ENCODE measurements around the gene BAZ2A. TPM values are rescaled to one million over a fixed set of nuclear protein-coding genes. Genes with fewer than 3 reads are reported as not detected.

BAZ2A gene
- total RNA-seq, 2 experiments from 2014 or later, result 40.6 to 139 TPM

DNA sequence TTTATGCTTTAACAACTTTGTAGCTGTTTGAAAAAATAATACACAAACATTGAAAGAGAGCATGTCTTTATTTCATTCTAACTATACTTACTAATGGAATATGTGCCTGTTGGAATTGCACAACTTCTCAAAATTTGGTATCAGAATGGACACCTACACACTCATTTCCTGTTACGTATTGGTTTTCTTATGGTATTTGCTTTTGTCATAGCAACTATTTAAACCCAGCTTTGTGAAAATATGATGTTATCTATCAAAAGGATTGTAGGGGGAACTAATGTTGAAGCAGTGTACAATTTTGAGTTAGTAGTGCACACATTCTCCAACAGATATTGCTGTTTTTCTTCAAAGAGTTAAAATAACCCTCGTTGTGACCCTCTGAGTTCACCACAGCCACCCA is 55.9 kb downstream of the BAZ2A start:
- Histone ChIP-seq H3K4me2 (ENCODE audit: low read length) (no peak overlapping the region), H3K9me2 (ENCODE audit: insufficient read depth, low read length) (no peaks in the 10 kb centered on the region), H3K79me2 (ENCODE audit: insufficient read depth, low read depth, low read length) (no peaks in the 10 kb centered on the region), H2AFZ (ENCODE audit: low read length) (0 out of 2 replicates have a peak overlapping the region, but pooled peaks have one; percentile 55), H3K4me3 (ENCODE audit: low read depth, low read length, poor library complexity, severe bottlenecking) (no peak overlapping the region), H3K36me3 (ENCODE audit: insufficient read depth, low read length) (no peaks in the 10 kb centered on the region), H3K4me1 (ENCODE audit: insufficient read depth, low read length, poor library complexity, severe bottlenecking) (peaks cover 5% of the 10 kb centered on the region), H4K20me1 (ENCODE audit: insufficient read depth, low read length) (no peaks in the 10 kb centered on the region), H3K9me3 (ENCODE audit: low read length) (no peaks in the 10 kb centered on the region), H3K27ac (ENCODE audit: low read depth, low read length, poor library complexity, severe bottlenecking) (no peak overlapping the region)
- BruUV-seq (replicated peaks), result no TSS peak
- ChIA-PET POLR2A (interaction anchor here (0.6 to 1.2 kb wide), 2 partner anchors 10 to 408 kb away, joined by 3 read pairs; no protein-coding TSS in a partner anchor), CTCF (ENCODE audit: unreplicated experiment) (no interaction called here)
- intact Hi-C loops (cut with micrococcal nuclease; ENCODE audit: unreplicated experiment), result no loop called here
- no peak for TF ChIP-seq EZH2phosphoT487 (IDR thresholded peaks at IDR 0.05; ENCODE audit: borderline replicate concordance, low read depth, low read length)
- TF ChIP-seq, protein P1, sequence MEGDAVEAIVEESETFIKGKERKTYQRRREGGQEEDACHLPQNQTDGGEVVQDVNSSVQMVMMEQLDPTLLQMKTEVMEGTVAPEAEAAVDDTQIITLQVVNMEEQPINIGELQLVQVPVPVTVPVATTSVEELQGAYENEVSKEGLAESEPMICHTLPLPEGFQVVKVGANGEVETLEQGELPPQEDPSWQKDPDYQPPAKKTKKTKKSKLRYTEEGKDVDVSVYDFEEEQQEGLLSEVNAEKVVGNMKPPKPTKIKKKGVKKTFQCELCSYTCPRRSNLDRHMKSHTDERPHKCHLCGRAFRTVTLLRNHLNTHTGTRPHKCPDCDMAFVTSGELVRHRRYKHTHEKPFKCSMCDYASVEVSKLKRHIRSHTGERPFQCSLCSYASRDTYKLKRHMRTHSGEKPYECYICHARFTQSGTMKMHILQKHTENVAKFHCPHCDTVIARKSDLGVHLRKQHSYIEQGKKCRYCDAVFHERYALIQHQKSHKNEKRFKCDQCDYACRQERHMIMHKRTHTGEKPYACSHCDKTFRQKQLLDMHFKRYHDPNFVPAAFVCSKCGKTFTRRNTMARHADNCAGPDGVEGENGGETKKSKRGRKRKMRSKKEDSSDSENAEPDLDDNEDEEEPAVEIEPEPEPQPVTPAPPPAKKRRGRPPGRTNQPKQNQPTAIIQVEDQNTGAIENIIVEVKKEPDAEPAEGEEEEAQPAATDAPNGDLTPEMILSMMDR (conservative IDR thresholded peaks at IDR 0.05; ENCODE audit: low read length), result no peak
- DNase-seq (ENCODE audit: low spot score), result no peak

DNA sequence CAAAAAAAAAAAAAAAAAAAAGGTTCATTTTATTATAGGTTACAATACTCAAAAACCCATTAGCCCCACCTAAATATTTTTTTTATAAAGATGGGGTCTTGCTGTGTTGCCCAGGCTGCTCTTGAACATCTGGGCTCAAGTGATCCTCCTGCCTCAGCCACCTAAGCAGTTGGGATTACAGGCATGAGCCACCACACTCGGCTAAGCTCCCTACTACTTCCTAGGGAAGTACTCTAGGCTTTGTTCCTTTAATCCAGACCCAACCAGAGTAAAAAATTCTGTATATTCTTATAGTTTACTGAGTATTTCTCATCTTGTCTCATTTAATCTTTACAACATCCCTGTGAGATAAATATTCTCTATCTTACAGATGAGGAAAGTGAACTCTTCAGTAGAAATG is 57.8 kb downstream of the BAZ2A start:
- Histone ChIP-seq H4K20me1 (ENCODE audit: insufficient read depth, low read length) (no peaks in the 10 kb centered on the region), H3K4me3 (ENCODE audit: low read depth, low read length, poor library complexity, severe bottlenecking) (no peak overlapping the region), H2AFZ (ENCODE audit: low read length) (no peak overlapping the region), H3K9me2 (ENCODE audit: insufficient read depth, low read length) (no peaks in the 10 kb centered on the region), H3K27ac (ENCODE audit: low read depth, low read length, poor library complexity, severe bottlenecking) (no peak overlapping the region), H3K9me3 (ENCODE audit: low read length) (no peaks in the 10 kb centered on the region), H3K36me3 (ENCODE audit: insufficient read depth, low read length) (no peaks in the 10 kb centered on the region), H3K4me1 (ENCODE audit: insufficient read depth, low read length, poor library complexity, severe bottlenecking) (peaks cover 5% of the 10 kb centered on the region), H3K79me2 (ENCODE audit: insufficient read depth, low read depth, low read length) (no peaks in the 10 kb centered on the region), H3K4me2 (ENCODE audit: low read length) (no peak overlapping the region)
- no TSS peak for BruUV-seq (replicated peaks)
- POLR2A ChIA-PET, result interaction anchor here (0.6 kb wide), 1 partner anchor 192 kb away, joined by 8 read pairs; no protein-coding TSS in a partner anchor
- intact Hi-C loops (cut with micrococcal nuclease; ENCODE audit: unreplicated experiment), result no loop called here
- no peak for TF ChIP-seq EZH2phosphoT487 (IDR thresholded peaks at IDR 0.05; ENCODE audit: borderline replicate concordance, low read depth, low read length)
- TF ChIP-seq, protein P1 (conservative IDR thresholded peaks at IDR 0.05; ENCODE audit: low read length), result no peak
- no peak for DNase-seq (ENCODE audit: low spot score)
- CTCF ChIA-PET (ENCODE audit: unreplicated experiment), result no interaction called here

DNA sequence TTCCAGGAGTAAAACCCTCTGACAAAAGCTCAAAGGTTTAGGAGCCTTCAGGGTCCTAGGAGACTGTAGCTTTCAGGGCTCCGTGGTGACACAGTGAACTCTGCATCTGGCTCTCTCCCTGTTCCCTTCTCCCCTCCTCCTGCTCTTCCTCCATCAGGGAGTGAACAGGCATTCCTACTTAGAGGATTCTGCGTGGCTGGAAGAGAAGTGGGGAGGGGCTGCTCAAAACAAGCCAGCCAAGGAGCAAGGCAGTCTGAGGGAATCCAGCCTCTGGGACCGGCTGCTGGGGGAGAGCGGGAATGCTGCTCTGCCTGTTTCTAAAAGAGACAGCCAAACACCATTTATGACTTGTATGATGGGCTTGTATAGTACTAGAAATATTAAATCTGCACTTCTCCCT is 59.0 kb downstream of the BAZ2A start:
- CTCF ChIA-PET (ENCODE audit: unreplicated experiment), result no interaction called here
- Histone ChIP-seq H3K4me3 (ENCODE audit: low read depth, low read length, poor library complexity, severe bottlenecking) (no peak overlapping the region), H3K9me2 (ENCODE audit: insufficient read depth, low read length) (no peaks in the 10 kb centered on the region), H2AFZ (ENCODE audit: low read length) (no peak overlapping the region), H3K79me2 (ENCODE audit: insufficient read depth, low read depth, low read length) (no peaks in the 10 kb centered on the region), H3K4me1 (ENCODE audit: insufficient read depth, low read length, poor library complexity, severe bottlenecking) (peaks cover 5% of the 10 kb centered on the region), H4K20me1 (ENCODE audit: insufficient read depth, low read length) (no peaks in the 10 kb centered on the region), H3K9me3 (ENCODE audit: low read length) (no peaks in the 10 kb centered on the region), H3K36me3 (ENCODE audit: insufficient read depth, low read length) (no peaks in the 10 kb centered on the region), H3K4me2 (ENCODE audit: low read length) (no peak overlapping the region), H3K27ac (ENCODE audit: low read depth, low read length, poor library complexity, severe bottlenecking) (no peak overlapping the region)
- POLR2A ChIA-PET, result no interaction called here
- BruUV-seq (replicated peaks), result no TSS peak
- no peak for TF ChIP-seq EZH2phosphoT487 (IDR thresholded peaks at IDR 0.05; ENCODE audit: borderline replicate concordance, low read depth, low read length)
- TF ChIP-seq, protein P1 (conservative IDR thresholded peaks at IDR 0.05; ENCODE audit: low read length), result no peak
- DNase-seq (ENCODE audit: low spot score), result no peak
- intact Hi-C loops (cut with micrococcal nuclease; ENCODE audit: unreplicated experiment), result no loop called here
